HepG2 (cell line): Measurements from ENCODE around the gene RNF10. TPM values are rescaled to one million over a fixed set of nuclear protein-coding genes. Genes with fewer than 3 reads are reported as not detected.

Experiments used
- ARHGAP35 ChIP-seq: sonication (generic); formaldehyde crosslinking; IDR thresholded peaks from 2 replicates; pipeline ENCODE4 v1.9.0; 2022; ENCODE audit warnings: mild to moderate bottlenecking, inconsistent platforms, moderate library complexity, missing genetic modification reagents, borderline replicate concordance
- PHF20 ChIP-seq: sonication (generic); formaldehyde crosslinking; IDR thresholded peaks from 2 replicates; pipeline ENCODE4 v1.5.0; 2020; ENCODE audit warnings: mild to moderate bottlenecking, missing genetic modification reagents
- PITX1 ChIP-seq: sonication (generic); formaldehyde crosslinking; IDR thresholded peaks from 2 replicates; pipeline ENCODE4 v1.5.1; 2020; ENCODE audit warnings: mild to moderate bottlenecking, missing genetic modification reagents
- PRPF4 ChIP-seq: fragments of 200-400 bp; formaldehyde crosslinking; IDR thresholded peaks from 2 replicates; pipeline ENCODE4 v1.6.1; 2016; ENCODE audit warnings: low read length, low read depth; ENCODE audit not compliant: poor library complexity, severe bottlenecking
- REPIN1 ChIP-seq: sonication (generic); formaldehyde crosslinking; IDR thresholded peaks from 2 replicates; pipeline ENCODE4 v1.8.0; 2022; ENCODE audit warnings: missing genetic modification reagents, low read depth, mild to moderate bottlenecking, borderline replicate concordance
- SAP130 ChIP-seq: IDR thresholded peaks from 2 replicates; pipeline ENCODE4 v1.6.1; 2016; ENCODE audit warnings: low read depth
- SETDB1 ChIP-seq: sonication (generic); formaldehyde crosslinking; IDR thresholded peaks from 2 replicates; pipeline ENCODE4 v1.5.1; 2020; ENCODE audit warnings: missing genetic modification reagents, mild to moderate bottlenecking, borderline replicate concordance
- SMAD1 ChIP-seq: sonication (generic); formaldehyde crosslinking; IDR thresholded peaks from 2 replicates; pipeline ENCODE4 v1.4.0; 2020; ENCODE audit warnings: missing genetic modification reagents, low read depth, mild to moderate bottlenecking, borderline replicate concordance
- SRF ChIP-seq: IDR thresholded peaks from 2 replicates; pipeline ENCODE4 v1.6.1; 2011; ENCODE audit warnings: mild to moderate bottlenecking, low read depth, low read length, moderate library complexity
- TBX3 ChIP-seq: fragments of 450-650 bp; IDR thresholded peaks from 2 replicates; pipeline ENCODE4 v1.6.1; 2017; ENCODE audit warnings: antibody characterized with exemption, mild to moderate bottlenecking, inconsistent platforms, borderline replicate concordance
- TGIF2 ChIP-seq: IDR thresholded peaks from 2 replicates; pipeline ENCODE4 v1.6.1; 2016; ENCODE audit warnings: control low read depth, missing compliant biosample characterization
- THYN1 ChIP-seq: sonication (generic); formaldehyde crosslinking; IDR thresholded peaks from 2 replicates; pipeline ENCODE4 v1.8.1; 2023; ENCODE audit warnings: low read depth, mild to moderate bottlenecking, moderate library complexity, missing genetic modification reagents, borderline replicate concordance
- TP53 ChIP-seq: sonication (generic); formaldehyde crosslinking; conservative IDR thresholded peaks from 2 replicates; pipeline ENCODE4 v1.4.0; 2020; ENCODE audit warnings: missing genetic modification reagents
- ZFP62 ChIP-seq: sonication (generic); formaldehyde crosslinking; IDR thresholded peaks from 2 replicates; pipeline ENCODE4 v1.4.0; 2020; ENCODE audit warnings: missing genetic modification reagents
- ZFYVE20 ChIP-seq: sonication (generic); formaldehyde crosslinking; IDR thresholded peaks from 2 replicates; pipeline ENCODE4 v1.8.0; 2023; ENCODE audit warnings: low read depth, mild to moderate bottlenecking, moderate library complexity, missing genetic modification reagents, borderline replicate concordance
- ZNF251 ChIP-seq: sonication (generic); formaldehyde crosslinking; IDR thresholded peaks from 2 replicates; pipeline ENCODE4 v1.9.0; 2021; ENCODE audit warnings: mild to moderate bottlenecking, missing genetic modification reagents
- ZNF256 ChIP-seq: sonication (generic); formaldehyde crosslinking; conservative IDR thresholded peaks from 2 replicates; pipeline ENCODE4 v1.4.0; 2020; ENCODE audit warnings: missing genetic modification reagents
- ZNF343 ChIP-seq: sonication (generic); formaldehyde crosslinking; IDR thresholded peaks from 2 replicates; pipeline ENCODE4 v1.4.0; 2020; ENCODE audit warnings: mild to moderate bottlenecking, missing genetic modification reagents
- ZNF556 ChIP-seq: sonication (generic); formaldehyde crosslinking; IDR thresholded peaks from 2 replicates; pipeline ENCODE4 v1.4.0; 2020; ENCODE audit warnings: mild to moderate bottlenecking, missing genetic modification reagents, borderline replicate concordance
- ZSCAN30 ChIP-seq: sonication (generic); formaldehyde crosslinking; IDR thresholded peaks from 2 replicates; pipeline ENCODE4 v1.5.0; 2020; ENCODE audit warnings: mild to moderate bottlenecking, missing genetic modification reagents
- polyA plus RNA-seq, 8 experiments: library from polyadenylated mRNA; depleted of rRNA in 3 of 8; stranded (reverse) in 7 of 8; unstranded in 1 of 8; fragments of >200 nt; fragmentation: Illumina TruSeq in 4 of 8; extraction: Trizol in 4 of 8; gene quantifications; 2 replicates each; pipeline versions ENCODE4 v1.2.1 to v1.2.3, GENCODE V29; 2011 to 2016; ENCODE audit warnings: low read depth in 4 of 8, missing spikeins in 1 of 8, mixed read lengths in 1 of 8; ENCODE audit not compliant: insufficient read depth in 1 of 8
- total RNA-seq, 5 experiments: library from RNA; depleted of rRNA; stranded (reverse); fragments of >200 nt; fragmentation: Illumina TruSeq; extraction: Trizol; gene quantifications; 2 replicates each; pipeline ENCODE4 v1.2.3, GENCODE V29; 2016; ENCODE audit warnings: low read depth in 1 of 5
- TF ChIP-seq, protein P1 (sequence below): sonication (generic); formaldehyde crosslinking; IDR thresholded peaks from 2 replicates; pipeline ENCODE4 v1.4.0; 2020; ENCODE audit warnings: mild to moderate bottlenecking, low read depth, missing genetic modification reagents
- TF ChIP-seq, protein P2 (sequence below): sonication (generic); formaldehyde crosslinking; IDR thresholded peaks from 2 replicates; pipeline ENCODE4 v1.8.1; 2023; ENCODE audit warnings: mild to moderate bottlenecking, missing genetic modification reagents
- TF ChIP-seq, protein P3 (sequence below): sonication (generic); formaldehyde crosslinking; IDR thresholded peaks from 2 replicates; pipeline ENCODE4 v1.4.0; 2020; ENCODE audit warnings: mild to moderate bottlenecking, missing genetic modification reagents

Gene RNF10
- total and polyA plus RNA-seq, 2 of the 13 experiments (the other 11 are each of a cell fraction or from before 2014, with no cell fraction given), result 62.5 to 88.0 TPM

DNA sequence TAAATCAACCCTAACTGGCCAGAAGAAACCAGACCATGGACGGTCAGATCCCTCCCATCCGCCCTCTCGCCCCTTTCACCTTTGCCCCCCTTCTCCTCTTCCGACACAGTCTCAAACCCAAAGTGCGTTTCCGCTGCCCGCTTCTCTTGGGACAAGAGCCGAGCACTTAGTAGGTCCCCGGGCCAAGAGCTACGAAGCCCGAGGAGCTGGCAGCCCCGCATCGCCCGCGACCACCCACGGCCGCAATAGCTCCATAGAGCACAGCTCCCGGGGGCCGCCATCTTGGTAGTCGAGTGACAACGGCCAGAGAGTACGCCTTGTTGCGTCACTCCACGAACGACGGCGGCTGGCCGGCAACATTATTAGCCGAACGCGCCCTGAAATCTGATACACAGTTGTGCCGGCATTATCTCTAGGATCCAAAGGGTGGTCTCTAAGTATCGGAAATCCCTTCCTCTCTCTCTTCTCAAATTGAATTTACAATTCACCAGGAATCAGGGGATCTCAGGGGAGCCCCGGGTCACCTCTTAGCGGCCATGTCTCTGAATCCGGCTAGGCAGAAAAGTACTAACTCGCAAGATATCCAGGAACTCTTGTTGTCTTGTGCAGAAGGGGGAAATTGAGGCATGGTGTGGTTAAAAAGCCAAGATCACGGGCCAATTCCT is 5.2 kb upstream of the RNF10 start, which contains the start of gene COQ5 (continued):
- no peak for TF ChIP-seq TBX3
- TF ChIP-seq ZNF256 (CRISPR knock-in tag), result no peak; the same call in 1 of the 2 replicates
- 0 out of 2 replicates have a peak, but pooled peaks have one; percentile 31 for TF ChIP-seq ZNF343 (CRISPR knock-in tag)
- TF ChIP-seq ARHGAP35 (CRISPR knock-in tag), result no peak
- TF ChIP-seq PRPF4, result no peak
- TF ChIP-seq SRF, result no peak
- TF ChIP-seq, protein P1, sequence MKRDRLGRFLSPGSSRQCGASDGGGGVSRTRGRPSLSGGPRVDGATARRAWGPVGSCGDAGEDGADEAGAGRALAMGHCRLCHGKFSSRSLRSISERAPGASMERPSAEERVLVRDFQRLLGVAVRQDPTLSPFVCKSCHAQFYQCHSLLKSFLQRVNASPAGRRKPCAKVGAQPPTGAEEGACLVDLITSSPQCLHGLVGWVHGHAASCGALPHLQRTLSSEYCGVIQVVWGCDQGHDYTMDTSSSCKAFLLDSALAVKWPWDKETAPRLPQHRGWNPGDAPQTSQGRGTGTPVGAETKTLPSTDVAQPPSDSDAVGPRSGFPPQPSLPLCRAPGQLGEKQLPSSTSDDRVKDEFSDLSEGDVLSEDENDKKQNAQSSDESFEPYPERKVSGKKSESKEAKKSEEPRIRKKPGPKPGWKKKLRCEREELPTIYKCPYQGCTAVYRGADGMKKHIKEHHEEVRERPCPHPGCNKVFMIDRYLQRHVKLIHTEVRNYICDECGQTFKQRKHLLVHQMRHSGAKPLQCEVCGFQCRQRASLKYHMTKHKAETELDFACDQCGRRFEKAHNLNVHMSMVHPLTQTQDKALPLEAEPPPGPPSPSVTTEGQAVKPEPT (CRISPR knock-in tag), result peak; percentile 71; the same call in 1 of the 2 replicates
- peak; percentile 36; the same call in 1 of the 2 replicates for TF ChIP-seq PITX1
- TF ChIP-seq THYN1 (CRISPR knock-in tag), result no peak
- peak; percentile 51; the same call in 1 of the 2 replicates for TF ChIP-seq ZNF556 (CRISPR knock-in tag)
- no peak for TF ChIP-seq ZNF251 (CRISPR knock-in tag)
- TF ChIP-seq SETDB1, result no peak
- peak; percentile 88 for TF ChIP-seq PHF20 (CRISPR knock-in tag)
- TF ChIP-seq ZFYVE20 (CRISPR knock-in tag), result no peak
- no peak for TF ChIP-seq ZSCAN30 (CRISPR knock-in tag)
- TF ChIP-seq, protein P2, sequence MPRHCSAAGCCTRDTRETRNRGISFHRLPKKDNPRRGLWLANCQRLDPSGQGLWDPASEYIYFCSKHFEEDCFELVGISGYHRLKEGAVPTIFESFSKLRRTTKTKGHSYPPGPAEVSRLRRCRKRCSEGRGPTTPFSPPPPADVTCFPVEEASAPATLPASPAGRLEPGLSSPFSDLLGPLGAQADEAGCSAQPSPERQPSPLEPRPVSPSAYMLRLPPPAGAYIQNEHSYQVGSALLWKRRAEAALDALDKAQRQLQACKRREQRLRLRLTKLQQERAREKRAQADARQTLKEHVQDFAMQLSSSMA (CRISPR knock-in tag), result peak; percentile 48; the same call in 1 of the 2 replicates
- TF ChIP-seq REPIN1 (CRISPR knock-in tag), result no peak; the same call in 1 of the 2 replicates
- TF ChIP-seq TP53 (CRISPR knock-in tag), result peak; percentile 50
- peak; percentile 36; the same call in 1 of the 2 replicates for TF ChIP-seq SMAD1
- TF ChIP-seq ZFP62 (CRISPR knock-in tag), result no peak
- TF ChIP-seq, protein P3, sequence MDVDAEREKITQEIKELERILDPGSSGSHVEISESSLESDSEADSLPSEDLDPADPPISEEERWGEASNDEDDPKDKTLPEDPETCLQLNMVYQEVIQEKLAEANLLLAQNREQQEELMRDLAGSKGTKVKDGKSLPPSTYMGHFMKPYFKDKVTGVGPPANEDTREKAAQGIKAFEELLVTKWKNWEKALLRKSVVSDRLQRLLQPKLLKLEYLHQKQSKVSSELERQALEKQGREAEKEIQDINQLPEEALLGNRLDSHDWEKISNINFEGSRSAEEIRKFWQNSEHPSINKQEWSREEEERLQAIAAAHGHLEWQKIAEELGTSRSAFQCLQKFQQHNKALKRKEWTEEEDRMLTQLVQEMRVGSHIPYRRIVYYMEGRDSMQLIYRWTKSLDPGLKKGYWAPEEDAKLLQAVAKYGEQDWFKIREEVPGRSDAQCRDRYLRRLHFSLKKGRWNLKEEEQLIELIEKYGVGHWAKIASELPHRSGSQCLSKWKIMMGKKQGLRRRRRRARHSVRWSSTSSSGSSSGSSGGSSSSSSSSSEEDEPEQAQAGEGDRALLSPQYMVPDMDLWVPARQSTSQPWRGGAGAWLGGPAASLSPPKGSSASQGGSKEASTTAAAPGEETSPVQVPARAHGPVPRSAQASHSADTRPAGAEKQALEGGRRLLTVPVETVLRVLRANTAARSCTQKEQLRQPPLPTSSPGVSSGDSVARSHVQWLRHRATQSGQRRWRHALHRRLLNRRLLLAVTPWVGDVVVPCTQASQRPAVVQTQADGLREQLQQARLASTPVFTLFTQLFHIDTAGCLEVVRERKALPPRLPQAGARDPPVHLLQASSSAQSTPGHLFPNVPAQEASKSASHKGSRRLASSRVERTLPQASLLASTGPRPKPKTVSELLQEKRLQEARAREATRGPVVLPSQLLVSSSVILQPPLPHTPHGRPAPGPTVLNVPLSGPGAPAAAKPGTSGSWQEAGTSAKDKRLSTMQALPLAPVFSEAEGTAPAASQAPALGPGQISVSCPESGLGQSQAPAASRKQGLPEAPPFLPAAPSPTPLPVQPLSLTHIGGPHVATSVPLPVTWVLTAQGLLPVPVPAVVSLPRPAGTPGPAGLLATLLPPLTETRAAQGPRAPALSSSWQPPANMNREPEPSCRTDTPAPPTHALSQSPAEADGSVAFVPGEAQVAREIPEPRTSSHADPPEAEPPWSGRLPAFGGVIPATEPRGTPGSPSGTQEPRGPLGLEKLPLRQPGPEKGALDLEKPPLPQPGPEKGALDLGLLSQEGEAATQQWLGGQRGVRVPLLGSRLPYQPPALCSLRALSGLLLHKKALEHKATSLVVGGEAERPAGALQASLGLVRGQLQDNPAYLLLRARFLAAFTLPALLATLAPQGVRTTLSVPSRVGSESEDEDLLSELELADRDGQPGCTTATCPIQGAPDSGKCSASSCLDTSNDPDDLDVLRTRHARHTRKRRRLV (CRISPR knock-in tag), result peak; percentile 94; the same call in 1 of the 2 replicates
- 0 out of 2 replicates have a peak, but pooled peaks have one; percentile 65 for TF ChIP-seq TGIF2 (CRISPR knock-in tag)
- peak; percentile 88 for TF ChIP-seq SAP130 (CRISPR knock-in tag)
